Medulla oblongata (tissue), 1 donor: ENCODE data around the gene BCCIP.

Source experiments
- DNase-seq: peaks from one replicate; pipeline ENCODE4 v3.0.0-alpha.2; 2015; ENCODE audit errors: extremely low spot score

Gene BCCIP

DNA sequence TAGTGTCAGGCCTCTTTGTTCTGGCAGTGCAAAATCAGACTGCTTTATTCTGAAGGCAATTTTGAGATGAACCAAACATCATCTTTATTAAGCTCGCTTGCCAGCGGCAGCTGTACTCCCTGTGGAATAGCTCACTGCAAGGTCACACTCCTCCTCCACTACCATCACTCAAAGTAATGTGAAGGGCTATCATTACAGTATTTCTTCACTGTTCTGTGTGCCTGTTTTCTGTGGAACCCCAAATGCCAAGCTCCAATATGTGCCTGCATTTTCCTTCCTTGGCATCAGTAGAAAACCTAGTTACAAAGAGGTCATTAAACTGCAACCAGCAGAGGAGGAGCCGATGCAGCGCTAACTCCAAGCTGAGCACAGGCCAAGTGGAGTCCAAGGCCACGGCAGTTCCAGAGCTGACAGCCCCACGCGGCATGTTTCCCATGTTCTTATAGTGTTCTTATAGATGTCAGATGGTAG, 21.4 kb downstream of the BCCIP start:
- peak; percentile 58 for DNase-seq

DNA sequence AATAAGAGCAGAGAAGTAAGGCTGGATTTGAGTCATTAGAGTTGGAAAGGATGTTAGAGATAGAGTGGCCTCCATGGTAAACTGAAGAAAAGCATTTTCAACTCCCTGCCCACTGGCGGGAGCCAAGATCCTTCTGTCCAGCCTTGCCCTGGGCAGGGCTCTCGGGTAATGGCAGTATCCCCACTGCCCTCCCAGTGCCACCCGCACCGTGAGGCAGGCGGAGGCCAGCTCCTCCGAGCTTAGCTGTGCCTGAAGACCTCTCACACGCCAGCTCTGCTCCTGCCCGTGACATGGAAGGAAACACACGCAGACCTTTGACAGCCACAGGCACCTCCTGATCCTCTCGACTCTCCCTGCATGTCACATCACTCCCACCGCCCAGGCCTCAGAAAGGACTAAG, 22.3 kb downstream of the BCCIP start:
- DNase-seq = no peak

DNA sequence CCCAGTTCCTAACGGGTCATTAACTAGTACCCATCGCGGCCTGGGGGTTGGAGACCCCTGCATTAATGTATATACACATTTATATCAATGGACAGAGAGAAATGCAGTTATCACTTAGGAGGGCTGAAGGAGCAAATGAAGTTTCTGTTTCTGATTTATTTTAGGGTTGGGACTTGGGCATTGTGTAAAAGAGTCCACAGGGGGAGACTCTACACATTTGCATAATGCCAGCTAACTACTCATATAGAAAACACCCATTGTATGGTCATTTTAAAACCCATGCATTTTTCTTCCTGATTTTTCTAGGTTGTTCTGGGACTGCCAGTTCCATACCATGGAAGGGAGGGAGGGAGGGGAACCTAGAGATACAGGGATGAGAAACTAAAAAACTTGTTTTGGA, 23.5 kb downstream of the BCCIP start:
- DNase-seq = no peak

DNA sequence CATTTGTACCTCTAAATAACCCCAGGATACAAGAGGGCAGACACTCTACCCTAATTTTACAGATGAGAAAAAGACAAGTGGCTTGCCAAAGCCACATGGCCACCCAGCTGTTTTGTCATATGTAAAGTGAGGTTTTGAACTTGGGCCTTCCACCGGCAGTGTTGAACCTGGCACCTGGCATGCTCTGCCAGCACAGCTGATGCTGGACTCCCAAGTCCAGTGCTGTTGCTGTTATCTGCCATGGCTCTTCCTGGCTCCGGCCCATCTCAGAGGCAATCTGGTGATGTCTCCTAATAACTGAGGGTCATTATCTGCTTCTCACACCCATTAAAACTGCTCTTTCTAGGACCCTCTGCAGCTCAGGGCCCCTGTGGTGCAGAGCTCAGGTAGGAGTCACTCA, 25.0 kb downstream of the BCCIP start:
- DNase-seq = no peak

DNA sequence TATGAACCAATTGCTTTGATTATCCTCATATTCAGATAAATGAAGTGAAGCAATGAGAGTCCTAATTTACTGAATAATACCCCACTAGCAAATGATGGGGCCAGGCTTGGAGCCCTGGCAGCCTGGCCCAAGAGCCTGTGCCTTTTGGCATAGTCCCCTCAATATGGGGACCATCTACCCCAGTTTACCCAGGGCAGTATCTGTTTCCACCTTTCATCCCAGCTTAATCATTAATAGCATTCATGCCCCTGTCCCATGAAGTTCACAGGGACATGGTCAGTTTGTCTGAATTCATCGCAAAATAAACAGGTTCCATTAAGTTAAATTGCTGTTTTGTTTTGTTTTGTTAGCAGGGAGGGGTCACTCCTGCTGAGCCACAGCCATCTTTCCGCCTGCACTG, 25.5 kb downstream of the BCCIP start:
- no peak for DNase-seq

DNA sequence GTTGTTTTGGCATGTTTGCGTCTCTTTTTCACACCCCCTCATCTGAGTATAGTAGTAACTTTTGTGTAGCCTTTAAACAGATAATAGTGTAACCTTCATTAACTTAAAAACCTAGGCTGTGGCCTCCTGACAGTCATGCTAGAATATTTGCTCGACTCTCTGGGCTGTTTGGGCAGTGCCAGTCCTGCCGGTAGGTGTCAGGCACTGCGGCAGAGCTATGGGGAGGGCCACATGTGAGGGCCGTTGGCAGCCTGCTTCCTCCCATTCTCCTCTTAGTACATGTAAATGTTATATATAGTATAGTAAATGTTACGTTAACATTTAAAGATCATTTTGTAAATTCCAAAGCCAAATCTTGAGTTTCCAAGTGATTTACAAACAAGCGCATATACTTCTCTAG, 26.1 kb downstream of the BCCIP start:
- DNase-seq = no peak

DNA sequence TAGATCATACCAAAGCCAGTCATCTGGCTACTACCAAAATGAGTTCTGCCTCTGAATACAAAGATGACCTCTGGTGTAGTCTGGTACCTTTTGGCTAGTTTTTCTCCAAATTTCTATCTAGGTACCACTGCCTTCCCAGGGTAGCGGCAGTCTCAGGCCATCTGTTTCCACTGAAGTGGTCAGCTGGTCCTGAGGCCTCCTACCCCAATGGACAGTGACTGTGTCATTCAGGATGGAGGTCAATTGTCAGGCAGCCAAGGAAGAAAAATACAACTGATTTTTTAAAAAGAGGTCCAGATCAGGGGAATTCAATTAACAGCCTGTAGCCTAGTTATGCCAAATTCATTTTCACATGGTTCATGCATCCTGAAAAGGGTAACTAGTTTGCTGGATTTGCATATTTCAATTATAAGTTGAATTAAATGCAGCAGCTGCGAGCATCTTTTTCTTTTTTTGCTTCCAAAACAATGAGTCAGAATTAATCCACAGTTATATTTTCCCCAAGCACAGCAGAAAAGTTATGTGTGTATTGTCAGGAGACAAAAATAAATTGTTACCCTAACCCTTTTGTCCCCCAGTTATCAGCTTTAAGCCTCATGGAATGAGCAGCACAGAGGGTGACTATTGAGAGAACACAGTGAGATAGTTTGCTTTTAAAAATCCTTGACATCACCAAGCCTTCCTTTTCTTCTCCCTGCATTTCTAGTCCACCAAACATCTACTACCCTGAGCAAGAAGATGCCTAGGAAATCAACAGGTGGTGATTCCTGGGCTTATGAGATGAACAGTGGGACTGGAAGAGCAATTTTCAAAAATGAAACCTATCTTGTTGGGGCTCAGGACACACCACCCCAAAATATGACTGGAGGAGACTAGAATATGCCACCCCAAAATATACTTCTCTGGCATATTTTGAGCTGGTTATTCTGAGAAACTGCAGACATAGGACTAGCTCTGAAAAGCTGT, 27.7 kb downstream of the BCCIP start:
- DNase-seq = no peak

DNA sequence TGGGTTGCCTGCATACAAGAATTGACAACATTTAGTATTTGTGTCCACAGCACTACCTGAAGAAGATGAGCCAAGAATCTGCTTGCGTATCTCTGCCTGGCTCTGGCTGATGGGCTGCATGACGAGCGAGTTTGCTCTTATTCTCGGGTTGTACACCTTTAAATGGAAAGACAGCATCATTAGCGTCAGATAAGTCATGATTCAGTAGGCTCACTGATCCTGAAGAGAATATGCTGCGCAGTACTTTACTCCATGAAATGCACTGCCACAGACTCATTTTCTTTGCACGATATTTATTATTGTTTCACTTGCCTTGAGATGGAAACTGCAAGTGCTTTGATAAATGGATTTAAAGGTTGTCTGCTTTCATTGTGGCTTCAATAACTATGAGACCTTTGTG, 29.1 kb downstream of the BCCIP start:
- no peak for DNase-seq

DNA sequence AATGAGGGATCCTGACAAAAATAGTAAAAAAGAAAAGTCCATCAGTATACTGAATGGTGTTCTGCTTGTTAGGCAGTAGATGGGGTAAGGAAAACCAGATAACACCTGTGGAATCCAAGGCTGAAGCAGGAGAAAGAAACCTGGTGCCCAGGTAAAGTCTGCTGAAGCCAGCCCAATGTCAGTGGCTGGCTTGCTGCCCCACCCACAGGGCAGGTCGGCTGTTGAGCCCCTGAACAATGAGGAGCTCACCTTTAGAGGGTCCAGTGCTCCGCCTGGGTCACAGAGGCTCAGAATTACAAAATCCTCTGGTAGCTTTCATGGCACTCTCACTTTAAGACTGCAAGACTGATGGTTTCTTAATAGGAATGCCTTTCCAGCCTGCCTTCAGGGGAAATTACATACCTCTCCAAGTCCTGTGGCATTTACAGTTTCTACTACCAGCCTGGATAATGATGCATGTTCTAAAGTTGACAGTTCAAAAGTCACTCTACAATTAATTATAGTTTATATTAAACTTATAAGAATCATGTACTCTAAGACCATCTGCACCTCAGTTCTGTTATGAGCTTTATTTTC, 33.9 kb downstream of the BCCIP start:
- no peak for DNase-seq

DNA sequence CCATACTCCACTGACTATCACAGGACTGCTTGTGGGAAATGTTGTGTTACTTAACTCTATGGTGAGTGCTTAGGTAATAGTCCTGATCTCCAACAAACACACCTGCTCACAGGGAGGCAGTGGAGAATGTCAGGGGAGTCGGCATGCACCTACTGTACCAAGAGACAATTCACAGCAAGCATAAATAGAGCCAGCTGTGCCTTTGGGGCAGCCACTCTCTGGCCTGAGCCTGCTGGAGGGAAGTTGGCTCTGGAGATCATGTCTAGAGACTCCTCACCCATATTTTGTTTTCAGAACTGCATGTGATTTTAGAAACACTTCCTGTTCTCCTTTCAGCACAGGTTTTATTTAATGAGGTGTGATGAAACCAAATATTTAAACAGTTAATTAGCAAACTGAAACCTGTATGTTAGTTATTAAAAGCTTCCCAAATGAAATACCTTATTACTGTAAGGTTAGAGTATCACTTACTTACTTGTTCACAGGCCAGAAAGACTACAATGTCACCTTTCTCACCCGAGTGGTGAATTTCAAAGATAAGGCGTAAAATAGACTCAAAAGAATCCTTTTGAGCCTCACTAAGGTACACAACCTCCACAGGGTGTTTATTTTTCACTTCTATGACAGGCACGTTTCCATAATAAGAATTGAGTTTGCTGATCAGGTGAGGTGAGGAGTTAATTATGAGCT, 35.9 kb downstream of the BCCIP start:
- no peak for DNase-seq

DNA sequence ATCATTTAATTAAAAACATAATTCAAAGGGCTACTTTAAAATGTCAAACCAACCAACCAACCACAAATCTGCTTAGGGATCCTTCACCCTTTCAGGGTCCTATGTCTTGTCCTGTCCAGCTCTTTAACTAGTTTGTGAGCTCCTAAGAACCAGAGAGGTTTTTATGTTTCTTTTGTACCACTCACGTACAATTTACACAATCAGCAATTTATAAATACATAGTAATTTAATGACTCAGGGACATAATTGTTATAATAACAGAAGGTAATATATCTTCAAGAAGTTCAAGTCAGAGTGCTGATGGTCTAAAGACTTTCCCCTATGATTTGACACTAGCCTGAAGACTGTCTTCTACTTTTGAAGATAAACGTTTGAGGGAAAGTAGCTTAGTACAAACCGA, 41.8 kb downstream of the BCCIP start:
- DNase-seq = no peak

DNA sequence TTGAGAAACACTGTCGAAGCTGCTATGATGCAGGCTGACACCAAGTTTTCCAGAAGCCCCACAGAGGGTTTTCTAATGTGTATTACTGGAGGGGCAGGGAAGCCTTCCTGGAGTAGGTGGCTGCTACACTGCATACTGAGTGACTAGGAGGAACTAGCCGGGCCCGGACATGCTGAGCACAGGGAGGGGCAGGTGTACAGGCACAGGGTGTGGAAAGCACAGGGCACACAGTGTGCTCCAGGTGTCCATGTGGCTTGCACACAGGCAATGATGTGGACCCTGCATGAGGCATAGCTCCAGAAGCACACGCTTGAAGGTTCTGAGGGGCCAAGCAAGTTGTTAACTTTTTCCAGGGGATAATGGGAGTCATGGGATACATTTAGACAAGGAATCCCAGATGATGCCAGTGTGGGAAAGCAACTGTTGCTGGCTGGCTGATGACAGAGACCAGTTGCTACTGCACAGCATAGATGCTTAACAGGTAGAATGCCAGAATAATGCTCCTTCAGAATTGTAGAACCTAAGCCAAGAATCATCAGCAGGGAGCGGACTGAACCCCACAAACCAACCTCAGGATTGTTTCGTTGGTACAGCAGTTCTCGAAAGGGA, 43.2 kb downstream of the BCCIP start:
- no peak for DNase-seq

DNA sequence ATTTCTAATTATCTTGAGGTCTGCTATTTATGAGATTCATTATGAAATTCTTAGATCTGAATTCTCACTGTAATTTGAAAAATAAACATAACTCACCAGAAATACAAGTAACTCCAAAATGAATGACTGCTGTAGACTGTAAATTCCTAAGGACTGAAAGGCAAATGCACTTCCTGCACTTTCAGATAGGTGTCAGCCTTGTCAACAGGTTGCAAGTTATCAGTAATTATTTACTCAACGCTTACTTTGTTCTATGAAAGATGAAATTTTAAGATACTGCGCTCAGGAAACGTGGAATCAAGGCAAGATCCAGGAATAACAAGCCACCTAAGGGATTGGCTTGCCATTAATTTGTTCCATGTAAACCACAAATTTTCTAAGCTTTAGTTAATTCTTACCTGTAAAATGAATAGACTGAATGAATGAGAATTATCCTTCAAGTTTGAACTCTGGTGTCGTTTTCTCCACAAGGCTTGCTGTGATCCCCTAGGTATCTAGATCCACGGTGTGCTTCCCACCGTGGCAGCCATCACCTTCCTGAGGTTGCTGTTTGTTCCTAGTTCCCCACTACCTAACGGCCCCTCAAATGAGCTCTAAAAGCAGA, 45.1 kb downstream of the BCCIP start:
- no peak for DNase-seq

DNA sequence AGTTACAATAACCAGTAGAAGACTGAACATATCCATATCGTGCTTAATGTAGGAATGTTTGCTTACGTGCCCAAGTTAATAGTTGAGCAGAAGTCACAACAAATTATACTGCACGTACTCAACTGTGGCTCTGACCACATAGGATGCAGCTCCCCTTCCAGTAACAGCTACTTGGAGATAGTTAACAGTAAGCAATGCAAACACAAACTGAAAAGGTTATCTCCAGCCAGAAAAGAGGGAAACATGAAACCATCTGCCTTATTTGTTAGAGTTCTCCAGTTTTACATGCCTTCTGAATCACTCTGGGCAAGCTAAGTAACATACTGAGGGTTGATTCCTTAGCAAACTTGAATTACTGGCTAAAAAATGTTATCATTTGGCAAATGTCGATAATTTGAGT, 48.0 kb downstream of the BCCIP start:
- no peak for DNase-seq

DNA sequence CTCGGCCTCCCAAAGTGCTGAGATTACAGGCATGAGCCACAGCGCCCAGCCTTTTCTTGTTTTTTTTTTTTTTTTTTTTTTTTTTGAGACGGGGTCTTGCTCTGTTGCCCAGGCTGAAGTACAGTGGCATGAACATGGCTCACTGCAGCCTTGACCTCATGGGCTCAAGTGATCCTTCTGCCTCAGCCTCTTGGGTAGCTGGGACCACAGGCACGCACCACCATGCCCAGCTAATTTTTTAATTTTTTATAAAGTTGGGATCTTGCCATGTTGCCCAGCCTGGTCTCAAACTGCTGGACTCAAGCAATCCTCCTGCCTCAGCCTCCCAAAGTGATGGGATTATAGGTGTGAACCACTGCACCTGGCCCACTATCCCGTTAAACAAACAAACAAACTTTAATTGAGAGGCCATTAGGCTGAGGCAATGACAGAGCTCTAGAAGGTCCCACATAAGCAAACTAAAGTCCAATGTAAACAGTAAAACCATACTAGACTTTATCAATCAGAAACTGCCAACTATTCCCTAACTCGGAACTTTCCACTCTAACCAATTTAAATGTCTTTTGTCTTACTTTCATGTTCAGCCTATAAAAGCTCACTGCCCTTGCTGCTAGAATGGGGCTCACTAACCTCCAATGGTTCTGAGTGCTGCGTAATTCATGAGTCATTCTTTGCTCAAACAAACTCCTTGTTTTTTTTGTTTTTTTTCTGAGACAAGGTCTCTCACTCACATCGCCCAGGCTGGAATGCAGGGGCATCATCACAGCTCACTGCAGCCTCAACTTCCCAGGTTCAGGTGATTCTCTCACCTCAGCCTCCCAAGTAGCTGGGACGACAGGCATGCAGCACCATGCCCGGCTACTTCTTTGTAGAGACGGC, 55.9 kb downstream of the BCCIP start:
- DNase-seq = no peak

DNA sequence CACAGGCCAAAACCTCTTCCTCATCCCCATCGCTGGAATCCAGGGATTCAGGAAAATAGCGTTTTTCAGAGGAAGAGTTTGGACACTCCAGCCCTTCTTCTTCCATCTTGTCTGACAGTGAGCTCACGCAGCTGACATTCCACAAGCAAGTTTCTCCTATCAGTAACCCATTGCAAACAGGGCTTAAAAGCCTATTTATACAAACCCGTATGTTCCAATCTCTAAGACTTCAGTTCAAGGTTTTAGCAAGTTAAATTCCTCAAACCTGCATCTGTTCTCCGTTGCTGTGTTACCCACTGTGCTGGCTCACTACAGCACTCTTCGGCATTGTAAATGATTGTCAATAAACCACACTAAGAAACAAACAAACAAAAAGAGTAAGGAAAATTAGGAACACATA, 57.4 kb downstream of the BCCIP start:
- no peak for DNase-seq

DNA sequence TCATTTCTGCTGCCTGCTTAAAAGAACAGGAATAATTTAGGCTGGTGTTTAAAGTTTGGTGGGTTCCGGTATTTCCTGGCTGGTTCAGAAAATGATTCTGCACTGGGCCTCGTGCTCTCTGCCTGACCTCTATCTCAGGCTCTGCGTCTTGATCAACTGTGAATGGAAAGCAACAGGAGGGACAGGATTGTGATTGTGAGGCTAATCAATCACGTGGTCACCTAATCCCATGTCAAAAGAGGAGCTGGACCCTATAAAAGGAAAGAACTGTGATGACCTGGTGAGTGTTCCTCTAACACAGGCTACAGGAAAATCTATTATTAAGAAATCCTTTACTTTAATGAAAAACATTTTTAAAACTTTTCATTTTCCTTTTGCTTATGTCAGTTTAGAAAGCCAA, 57.8 kb downstream of the BCCIP start, which contains the start of gene DHX32:
Gene DHX32 (minus strand): TSS at position 101 of the 400 bp plus-strand sequence. CDS start 468 bp downstream, outside the sequence.
- DNase-seq = no peak

DNA sequence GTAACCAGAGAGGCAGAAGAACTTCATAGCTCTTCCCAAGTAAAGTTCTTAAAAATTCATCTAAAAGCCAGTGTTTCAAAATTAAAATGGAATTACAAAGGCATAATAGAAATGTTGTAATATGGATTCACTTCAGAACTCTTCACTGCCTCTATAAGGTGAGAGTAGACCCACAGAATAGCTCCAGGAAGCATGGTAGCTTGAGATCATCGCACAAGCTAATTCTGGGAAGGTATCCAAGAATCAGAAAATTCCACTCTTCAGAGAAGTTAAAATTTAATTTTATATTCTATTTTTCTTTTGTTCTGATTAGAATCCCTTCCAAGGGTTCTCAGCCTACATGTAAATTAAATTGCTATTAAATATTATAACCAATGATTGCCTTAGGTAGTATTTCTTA, 59.2 kb downstream of the BCCIP start:
- DNase-seq = no peak

DNA sequence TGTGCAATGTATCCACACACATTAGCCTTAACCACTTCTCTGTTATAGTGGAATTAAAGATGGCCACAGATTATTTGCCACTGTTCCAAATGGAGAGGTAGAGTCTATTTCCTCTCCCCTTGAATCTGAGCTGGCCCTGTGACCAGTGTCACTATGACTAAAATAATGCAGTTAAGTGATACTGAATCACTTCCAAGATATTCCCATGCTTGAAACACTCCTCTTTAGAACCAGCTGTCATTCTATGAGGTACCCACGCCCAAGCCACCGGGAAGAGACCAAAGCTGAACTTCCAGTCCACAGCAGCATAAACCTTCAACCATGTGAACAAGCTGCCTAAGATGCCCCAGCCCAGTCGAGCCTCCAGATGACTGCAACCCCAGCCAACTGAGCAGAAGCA, 59.9 kb downstream of the BCCIP start:
- no peak for DNase-seq
